Testis (tissue), 2 donors: ENCODE results near the gene EHD4.

Experiments
- CTCF ChIP-seq, 3 experiments: fragments of 450-650 bp in 2 of 3; fragments of 200-600 bp in 1 of 3; sonication (generic) in 1 of 3; IDR thresholded peaks; one replicate each; pipeline ENCODE4 v1.5.1; 2016 to 2019; ENCODE audit warnings: antibody characterized with exemption in 3 of 3, mild to moderate bottlenecking in 2 of 3, moderate library complexity in 1 of 3
- POLR2A ChIP-seq: fragments of 450-650 bp; IDR thresholded peaks from one replicate; pipeline ENCODE4 v1.6.1; 2017; ENCODE audit warnings: antibody characterized with exemption, mild to moderate bottlenecking, moderate library complexity

- TF ChIP-seq CTCF (IDR thresholded peaks at IDR 0.05), result no peak
- no peak for TF ChIP-seq POLR2A
These were observed 23.1 kb upstream of the EHD4 start for GRCh38 chr15:41995476-41995855.
